GM12865 (cell line): ENCODE results near the gene CD81.

Experiments
- DNase-seq: peaks from one replicate; pipeline ENCODE4 v3.0.0; 2010; ENCODE audit warnings: low read depth
- H3K4me3 ChIP-seq: 2 replicates; pipeline ENCODE4 v1.5.1; 2011; ENCODE audit warnings: mild to moderate bottlenecking, low read depth, low read length, control low read depth
- TF ChIP-seq, protein P1 (sequence below): IDR thresholded peaks from 2 replicates; pipeline ENCODE4 v1.5.1; 2011; ENCODE audit warnings: low read length, control low read depth, low read depth, inconsistent platforms; ENCODE audit not compliant: insufficient read depth; ENCODE audit errors: missing control alignments

Gene CD81

DNA sequence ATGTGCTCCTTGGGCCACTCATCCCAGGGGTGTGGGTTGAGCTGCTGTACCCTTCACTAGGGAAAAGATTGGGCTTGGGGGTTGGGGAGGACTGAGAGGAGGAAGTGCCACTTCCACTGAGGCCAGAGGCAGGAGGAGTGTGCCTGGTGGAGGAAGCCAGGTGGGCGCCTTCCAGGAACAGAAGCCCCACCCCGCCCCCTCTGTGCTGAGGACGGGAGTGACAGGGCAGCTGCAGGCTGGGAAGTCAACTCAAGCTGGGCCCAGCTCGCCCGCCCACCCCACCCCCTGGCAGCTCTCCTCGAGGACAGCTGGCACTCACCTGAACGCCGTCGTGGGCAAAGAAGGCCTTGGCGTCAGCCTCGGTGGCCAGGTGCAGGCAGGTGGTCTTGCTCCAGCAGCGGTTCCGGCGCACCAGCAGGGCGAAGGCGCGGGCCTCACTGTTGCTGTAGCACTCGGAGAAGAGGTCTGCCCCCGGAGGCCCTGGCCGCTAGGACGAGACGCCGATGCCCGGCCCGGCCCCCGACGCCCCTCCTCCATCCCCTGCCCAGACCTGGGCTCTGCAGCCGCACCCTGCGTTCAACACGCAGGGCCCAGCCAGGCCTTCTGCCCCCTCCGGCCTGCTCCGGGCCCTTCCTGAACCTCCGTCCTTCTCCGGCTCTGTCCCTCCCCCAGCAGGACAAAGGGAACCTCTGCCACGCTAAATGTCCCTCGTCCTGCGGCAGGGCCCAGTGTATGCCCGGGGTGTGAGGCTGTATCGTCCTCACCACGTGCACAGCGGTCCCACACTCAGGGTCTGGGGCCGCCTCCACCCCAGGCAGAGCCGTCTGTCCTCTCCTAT, 36.9 kb downstream of the CD81 start:
- TF ChIP-seq, protein P1, sequence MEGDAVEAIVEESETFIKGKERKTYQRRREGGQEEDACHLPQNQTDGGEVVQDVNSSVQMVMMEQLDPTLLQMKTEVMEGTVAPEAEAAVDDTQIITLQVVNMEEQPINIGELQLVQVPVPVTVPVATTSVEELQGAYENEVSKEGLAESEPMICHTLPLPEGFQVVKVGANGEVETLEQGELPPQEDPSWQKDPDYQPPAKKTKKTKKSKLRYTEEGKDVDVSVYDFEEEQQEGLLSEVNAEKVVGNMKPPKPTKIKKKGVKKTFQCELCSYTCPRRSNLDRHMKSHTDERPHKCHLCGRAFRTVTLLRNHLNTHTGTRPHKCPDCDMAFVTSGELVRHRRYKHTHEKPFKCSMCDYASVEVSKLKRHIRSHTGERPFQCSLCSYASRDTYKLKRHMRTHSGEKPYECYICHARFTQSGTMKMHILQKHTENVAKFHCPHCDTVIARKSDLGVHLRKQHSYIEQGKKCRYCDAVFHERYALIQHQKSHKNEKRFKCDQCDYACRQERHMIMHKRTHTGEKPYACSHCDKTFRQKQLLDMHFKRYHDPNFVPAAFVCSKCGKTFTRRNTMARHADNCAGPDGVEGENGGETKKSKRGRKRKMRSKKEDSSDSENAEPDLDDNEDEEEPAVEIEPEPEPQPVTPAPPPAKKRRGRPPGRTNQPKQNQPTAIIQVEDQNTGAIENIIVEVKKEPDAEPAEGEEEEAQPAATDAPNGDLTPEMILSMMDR, result no peak
- DNase-seq, result no peak
- H3K4me3 ChIP-seq, result no peak overlapping the region

DNA sequence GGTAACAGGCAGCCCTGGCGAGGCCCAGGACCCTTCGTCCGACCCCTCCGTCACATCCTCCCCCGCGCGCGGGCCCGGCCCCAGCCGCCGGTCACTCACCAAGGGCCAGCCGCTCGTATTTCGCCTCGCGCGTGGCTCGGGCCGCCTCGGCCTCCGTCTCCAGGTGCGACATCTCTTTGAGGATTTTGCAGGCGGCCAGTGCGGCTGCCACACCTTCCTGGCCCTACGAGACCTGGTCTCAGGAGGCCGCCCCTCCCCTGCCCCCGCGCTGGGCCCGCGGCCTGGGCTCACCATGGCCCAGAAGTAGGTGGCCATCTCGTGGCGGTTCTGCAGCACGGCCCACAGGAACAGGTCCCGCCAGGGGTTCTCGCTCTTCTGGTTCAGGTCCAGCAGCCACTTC, 37.5 kb downstream of the CD81 start:
- no peak for DNase-seq
- TF ChIP-seq, protein P1, result no peak
- no peak overlapping the region for H3K4me3 ChIP-seq

DNA sequence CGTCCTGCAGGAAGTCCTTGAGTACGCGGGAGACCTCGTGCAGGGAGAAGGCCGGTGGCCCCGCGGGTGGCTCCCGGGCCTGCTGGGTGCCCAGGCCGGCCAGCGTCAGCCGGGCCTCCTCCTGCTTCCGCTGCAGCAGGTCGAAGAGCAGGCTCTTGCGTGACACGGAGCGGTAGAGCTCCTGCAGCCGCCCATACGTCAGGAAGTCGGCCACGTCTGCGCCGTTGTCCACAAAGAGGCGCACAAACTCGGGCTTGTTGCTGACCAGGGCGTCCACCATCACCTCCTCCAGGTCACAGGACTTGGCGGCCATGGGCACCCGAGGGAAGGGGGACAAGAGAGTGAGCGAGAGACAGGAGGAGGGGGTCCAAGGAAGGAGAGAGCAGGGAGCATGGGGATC, 38.1 kb downstream of the CD81 start:
- TF ChIP-seq, protein P1, result no peak
- DNase-seq, result no peak
- H3K4me3 ChIP-seq, result no peak overlapping the region

DNA sequence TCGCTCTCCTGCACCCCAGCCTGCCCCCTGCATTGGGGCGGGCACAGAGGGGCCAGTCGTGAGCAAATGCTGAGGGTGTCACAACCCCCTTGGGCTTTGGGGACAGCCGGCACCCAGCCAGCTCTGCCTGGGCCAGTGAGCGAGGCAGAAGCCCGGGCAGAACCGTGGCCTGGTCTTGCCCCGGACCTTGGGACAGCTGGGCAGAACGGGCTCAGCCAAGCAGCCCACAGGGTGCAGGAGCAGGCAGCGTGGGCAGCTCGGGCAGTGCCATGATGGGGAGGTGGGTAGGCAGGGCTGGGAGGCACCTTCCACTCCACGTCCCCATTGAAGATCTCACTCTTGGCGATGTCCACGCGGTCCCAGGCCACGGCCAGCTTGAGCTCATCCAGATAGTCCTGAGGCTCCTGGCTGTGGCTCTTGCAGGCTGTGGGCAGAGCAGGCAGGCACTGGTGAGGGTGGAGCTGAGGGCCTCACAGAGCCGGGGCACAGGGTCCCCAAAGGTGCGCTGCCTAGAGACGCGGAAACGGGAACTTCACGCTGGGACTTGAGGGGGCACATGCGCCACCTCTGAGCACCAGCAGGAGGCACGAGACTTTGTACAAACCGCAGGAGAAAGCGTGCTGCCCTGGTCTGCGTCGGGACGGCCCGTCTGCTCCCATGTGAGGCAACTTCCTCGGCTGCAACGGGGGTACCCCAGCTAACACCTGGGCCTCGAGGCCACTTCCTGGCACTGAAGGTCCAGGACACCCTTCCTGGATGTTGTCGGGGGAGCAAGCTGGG, 38.7 kb downstream of the CD81 start:
- no peak for DNase-seq
- TF ChIP-seq, protein P1, result peak; percentile 23
- H3K4me3 ChIP-seq, result no peak overlapping the region

DNA sequence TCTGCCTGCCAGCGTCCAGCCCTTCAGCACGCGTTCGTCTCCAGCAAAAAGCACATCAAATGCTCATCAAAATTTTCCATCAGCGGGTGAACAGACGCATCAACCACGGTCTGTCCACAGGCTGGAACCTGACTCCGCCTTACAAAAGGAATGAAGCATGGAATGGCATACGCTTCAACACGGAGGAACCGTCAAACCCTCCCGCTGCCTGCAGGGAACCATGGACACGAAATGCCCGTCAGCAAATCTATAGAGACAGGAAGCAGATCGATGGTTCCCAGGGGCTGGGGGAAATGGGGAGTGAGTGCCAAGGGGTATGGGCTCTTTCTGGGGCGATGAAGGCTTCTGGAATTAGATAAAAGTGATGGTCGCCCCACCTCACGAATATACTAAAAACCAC, 39.7 kb downstream of the CD81 start:
- no peak for DNase-seq
- TF ChIP-seq, protein P1, result no peak
- no peak overlapping the region for H3K4me3 ChIP-seq

DNA sequence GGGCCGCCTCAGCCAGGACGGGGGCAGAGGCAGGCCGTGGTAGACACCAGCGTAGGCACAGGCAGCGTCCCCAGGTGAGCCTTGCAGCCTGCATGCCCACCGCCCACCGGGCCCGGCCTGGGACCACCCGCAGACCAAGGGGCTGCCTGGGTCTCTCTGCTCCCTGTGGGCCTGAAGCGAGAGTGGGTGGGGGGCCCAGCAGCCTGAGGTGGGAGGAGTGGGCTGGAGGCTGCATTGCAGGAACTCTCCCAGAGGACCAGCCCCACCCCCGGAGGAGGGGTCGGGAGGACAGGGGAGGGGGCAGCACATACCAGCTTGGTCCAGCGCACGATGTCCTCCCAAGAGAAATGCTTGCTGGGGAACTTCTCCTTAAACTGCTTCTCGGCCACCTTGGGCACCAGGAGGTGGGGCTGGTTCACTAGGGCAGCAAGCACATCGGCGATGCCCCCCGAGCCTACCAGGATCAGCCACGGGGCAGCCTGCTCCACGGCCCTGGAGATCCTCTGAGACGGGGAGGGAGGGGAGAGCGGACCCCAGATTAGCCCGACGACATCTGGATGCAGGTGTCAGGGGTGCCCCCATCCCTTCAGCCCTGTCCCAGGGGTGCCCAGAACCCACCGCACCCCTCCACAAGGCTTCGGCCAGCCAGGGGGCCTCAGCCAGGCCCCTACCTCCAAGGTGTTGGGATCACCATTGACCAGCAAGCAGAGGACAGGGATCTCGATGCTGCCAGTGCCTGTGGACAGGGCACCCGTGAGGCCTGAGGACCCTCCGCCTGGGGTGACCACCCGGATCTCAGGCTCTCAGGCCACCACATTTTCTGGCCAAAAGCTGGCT, 41.0 kb downstream of the CD81 start:
- no peak for DNase-seq
- no peak overlapping the region for H3K4me3 ChIP-seq
- TF ChIP-seq, protein P1, result no peak
